ENCODE data around the gene C6orf89. TPM values are rescaled to one million over a fixed set of nuclear protein-coding genes. Genes with fewer than 3 reads are reported as not detected.

C6orf89 gene
- total RNA-seq, 2 experiments from 2014 or later: 47.5 to 58.1 TPM

GRCh38 chr6:36920546-36920945 is 34.8 kb downstream of the C6orf89 start:
- H3K27ac Mint-ChIP-seq: no peak overlapping the region
- H3K9me3 Mint-ChIP-seq: no peaks in the 10 kb centered on the region
- H3K36me3 Mint-ChIP-seq (ENCODE audit: low read depth): peaks cover 57% of the 10 kb centered on the region
- peaks cover 44% of the 10 kb centered on the region for H3K4me1 Mint-ChIP-seq
- POLR2A ChIA-PET: no interaction called here
- H3K27me3 Mint-ChIP-seq: no peaks in the 10 kb centered on the region
- H3K4me3 Mint-ChIP-seq: no peak overlapping the region
- CTCF ChIA-PET: no interaction called here
- no peak for DNase-seq

DNA sequence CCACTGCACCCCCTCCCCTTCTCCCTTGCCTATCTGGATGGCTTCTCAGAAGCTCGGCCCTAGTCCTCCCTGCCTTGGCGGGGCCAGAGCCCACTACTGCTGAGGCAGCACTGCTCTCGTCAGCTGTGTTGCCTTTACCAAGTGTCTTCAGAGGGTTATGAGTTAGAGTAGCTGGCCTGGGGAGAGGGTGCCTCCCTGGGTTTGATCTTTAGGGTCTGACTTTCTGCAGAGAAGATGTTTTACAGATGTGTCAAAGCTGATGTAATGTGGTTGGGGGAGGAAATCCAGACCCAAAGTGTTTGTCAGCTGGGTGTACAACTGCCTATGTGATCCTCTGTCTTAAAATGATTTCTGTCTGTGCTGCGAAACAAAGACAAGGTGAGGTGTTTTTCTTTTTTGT is 38.4 kb downstream of the C6orf89 start:
- H3K36me3 Mint-ChIP-seq (ENCODE audit: low read depth): peaks cover 41% of the 10 kb centered on the region
- DNase-seq: peak; percentile 39
- H3K27ac Mint-ChIP-seq: peak overlapping the region; percentile 81
- no peak overlapping the region for H3K4me3 Mint-ChIP-seq
- peaks cover 47% of the 10 kb centered on the region for H3K4me1 Mint-ChIP-seq
- POLR2A ChIA-PET: no interaction called here
- no peaks in the 10 kb centered on the region for H3K27me3 Mint-ChIP-seq
- H3K9me3 Mint-ChIP-seq: no peaks in the 10 kb centered on the region
- CTCF ChIA-PET: interaction anchor here (1.2 kb wide), 1 partner anchor 10 kb away, joined by 3 read pairs; no protein-coding TSS in a partner anchor

DNA sequence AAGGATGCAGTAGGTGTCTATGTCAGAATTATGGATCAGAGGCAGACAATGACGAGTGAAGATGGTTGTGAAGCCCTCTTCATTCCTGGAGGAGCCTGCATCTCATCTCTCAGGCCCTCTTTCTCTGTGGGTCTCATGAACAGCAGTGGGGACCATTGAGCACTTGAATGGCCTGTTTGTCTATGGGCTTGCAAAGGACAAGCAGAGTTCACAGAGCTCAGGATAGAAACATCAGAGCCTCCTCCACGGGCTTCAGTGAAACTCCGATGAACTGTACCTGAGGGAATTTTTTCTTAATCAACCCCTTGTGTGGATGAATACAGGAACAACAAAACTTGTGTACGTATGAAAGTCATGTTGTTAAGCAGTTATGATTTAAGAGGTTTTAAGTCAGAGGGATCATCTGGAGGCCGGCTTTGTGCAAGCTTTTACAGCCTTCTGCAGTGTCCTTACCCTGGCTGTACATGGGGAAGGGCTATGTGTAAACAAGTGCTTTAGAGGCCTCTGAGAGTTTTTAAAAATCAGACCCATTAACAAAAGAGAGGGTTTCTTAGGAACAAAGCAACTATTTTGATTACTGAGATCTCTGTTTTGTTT is 39.1 kb downstream of the C6orf89 start:
- ChIA-PET POLR2A (no interaction called here), CTCF (interaction anchor here (1.1 to 2.1 kb wide), 3 partner anchors 9 to 77 kb away, joined by 3 to 6 read pairs (median 3); no protein-coding TSS in a partner anchor)
- DNase-seq: no peak

DNA sequence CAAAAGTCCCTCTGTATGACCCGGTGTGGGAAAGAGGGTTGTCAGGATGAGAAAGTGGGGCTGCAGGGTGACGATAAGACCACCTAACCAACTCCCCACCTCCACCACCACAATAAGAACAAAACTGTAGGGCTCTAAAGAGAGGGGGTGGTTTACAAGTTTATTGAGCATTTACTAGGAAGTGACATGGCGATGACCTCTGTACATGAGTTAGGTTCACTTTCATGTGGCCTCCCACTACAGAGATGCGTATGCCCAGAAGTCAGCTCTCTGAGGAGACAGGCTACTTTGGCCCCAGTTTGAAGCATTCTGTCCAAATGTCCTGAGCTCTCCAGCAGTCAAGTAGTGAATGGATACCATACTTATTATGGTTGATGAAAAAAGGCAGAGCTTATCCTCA is 40.1 kb downstream of the C6orf89 start:
- CTCF ChIA-PET: interaction anchor here (1.0 to 2.1 kb wide), 5 partner anchors 10 to 310 kb away, joined by 3 to 6 read pairs (median 4); no protein-coding TSS in a partner anchor
- Mint-ChIP-seq H3K4me1 (peaks cover 45% of the 10 kb centered on the region), H3K36me3 (ENCODE audit: low read depth) (peaks cover 29% of the 10 kb centered on the region), H3K27me3 (no peaks in the 10 kb centered on the region), H3K27ac (no peak overlapping the region), H3K4me3 (no peak overlapping the region), H3K9me3 (no peaks in the 10 kb centered on the region)
- DNase-seq: no peak
- POLR2A ChIA-PET: no interaction called here

More for the DNA sequence above, 39.1 kb downstream of the C6orf89 start:
- Mint-ChIP-seq H3K4me3 (no peak overlapping the region), H3K9me3 (no peaks in the 10 kb centered on the region), H3K27me3 (no peaks in the 10 kb centered on the region), H3K27ac (peak overlapping the region; percentile 10), H3K4me1 (peaks cover 45% of the 10 kb centered on the region), H3K36me3 (ENCODE audit: low read depth) (peaks cover 34% of the 10 kb centered on the region)

DNA sequence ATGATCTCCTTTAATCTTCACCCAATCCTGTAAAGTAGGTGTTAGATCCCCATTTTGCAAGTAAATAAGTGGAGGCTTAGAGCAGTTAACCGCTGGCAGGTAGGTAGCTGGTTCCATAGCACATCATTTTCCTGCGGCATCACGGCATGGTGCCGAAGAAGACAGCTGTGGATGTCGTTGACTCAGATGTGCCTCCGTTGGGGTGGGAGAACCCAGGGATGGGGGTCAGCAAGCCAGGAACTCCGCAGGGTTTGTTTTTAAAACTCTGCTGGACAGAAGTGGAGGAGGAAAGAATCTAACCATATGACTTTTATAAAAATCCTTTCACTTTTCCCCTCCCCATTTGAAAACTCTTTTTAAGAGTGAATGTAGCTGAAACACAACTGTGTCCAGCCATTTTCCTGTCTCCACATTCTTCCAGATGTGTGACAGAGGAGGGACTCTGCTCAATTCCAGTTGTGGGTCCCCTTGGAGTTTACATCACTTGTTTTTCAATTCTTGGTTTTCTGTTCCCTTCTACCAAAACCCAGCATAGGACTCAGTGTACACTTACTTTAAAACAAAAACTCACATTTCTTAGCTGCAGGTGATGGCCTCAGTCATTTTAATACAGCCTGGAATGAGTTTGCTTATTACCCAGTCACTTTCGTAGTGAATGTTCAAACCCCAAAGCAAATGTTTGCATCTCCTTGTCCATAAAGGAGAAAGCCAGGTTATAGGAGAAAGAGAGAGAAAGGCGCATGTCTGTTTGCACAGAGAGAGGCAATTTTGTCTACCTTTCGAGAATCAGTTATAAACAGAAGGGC is 41.2 kb downstream of the C6orf89 start:
- no peak overlapping the region for H3K27ac Mint-ChIP-seq
- CTCF ChIA-PET: interaction anchor here (0.6 to 2.1 kb wide), 5 partner anchors 12 to 167 kb away, joined by 3 to 6 read pairs (median 3); no protein-coding TSS in a partner anchor
- no peak overlapping the region for H3K4me3 Mint-ChIP-seq
- H3K9me3 Mint-ChIP-seq: no peaks in the 10 kb centered on the region
- H3K4me1 Mint-ChIP-seq: peaks cover 45% of the 10 kb centered on the region
- H3K36me3 Mint-ChIP-seq (ENCODE audit: low read depth): peaks cover 23% of the 10 kb centered on the region
- no peaks in the 10 kb centered on the region for H3K27me3 Mint-ChIP-seq
- no peak for DNase-seq
- POLR2A ChIA-PET: no interaction called here

DNA sequence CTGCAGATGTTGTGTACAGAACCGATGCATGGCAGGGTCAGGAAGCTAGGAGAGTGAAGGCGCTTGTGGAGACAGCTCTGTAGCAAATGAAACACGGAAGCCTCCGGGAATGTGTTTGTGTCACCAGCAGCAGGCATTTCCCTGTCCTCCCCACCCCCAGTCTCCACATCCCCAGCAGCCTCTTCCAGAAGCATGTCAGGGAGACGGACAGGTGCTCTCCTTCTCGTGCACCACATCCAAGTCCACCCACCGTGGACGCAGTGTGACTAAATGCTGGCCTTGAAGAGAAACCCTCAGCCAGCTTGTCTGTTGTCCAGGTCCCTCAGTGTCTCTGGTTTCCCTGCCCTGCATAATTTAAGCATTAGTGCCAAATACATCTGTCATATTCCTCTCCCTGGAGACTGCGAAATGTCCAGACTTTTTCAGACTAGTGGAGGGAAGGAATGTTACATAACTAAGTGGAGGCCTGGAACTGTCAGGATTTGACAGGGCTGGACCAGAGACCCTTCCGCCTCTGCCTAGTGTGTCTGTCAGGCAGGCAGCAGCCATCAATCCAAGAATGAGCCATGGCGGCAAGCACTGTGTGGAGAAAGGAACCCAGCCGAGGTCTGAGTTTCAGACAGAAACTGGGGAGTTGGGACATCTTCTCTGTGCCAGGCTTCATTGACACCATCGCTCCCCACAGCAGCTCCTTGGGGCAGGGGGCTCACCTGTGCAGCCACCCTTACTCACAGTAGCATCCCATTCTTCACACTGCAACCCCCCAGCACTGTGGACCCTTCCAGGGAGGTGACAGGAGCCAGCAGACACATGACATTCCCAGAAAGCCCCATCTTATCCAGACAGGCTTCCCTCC is 42.2 kb downstream of the C6orf89 start:
- Mint-ChIP-seq H3K27me3 (no peaks in the 10 kb centered on the region), H3K9me3 (no peaks in the 10 kb centered on the region), H3K36me3 (ENCODE audit: low read depth) (peaks cover 17% of the 10 kb centered on the region), H3K4me1 (peaks cover 42% of the 10 kb centered on the region), H3K4me3 (no peak overlapping the region), H3K27ac (no peak overlapping the region)
- DNase-seq: no peak
- CTCF ChIA-PET: interaction anchor here (0.6 to 1.4 kb wide), 3 partner anchors 14 to 168 kb away, joined by 3 read pairs; no protein-coding TSS in a partner anchor
- POLR2A ChIA-PET: no interaction called here

GRCh38 chr6:36928547-36928918 is 42.8 kb downstream of the C6orf89 start:
- POLR2A ChIA-PET: no interaction called here
- no peak for DNase-seq
- H3K27ac Mint-ChIP-seq: no peak overlapping the region
- CTCF ChIA-PET: interaction anchor here (1.1 kb wide), 1 partner anchor 15 kb away, joined by 3 read pairs; no protein-coding TSS in a partner anchor
- H3K4me1 Mint-ChIP-seq: peaks cover 38% of the 10 kb centered on the region
- H3K27me3 Mint-ChIP-seq: no peaks in the 10 kb centered on the region
- H3K36me3 Mint-ChIP-seq (ENCODE audit: low read depth): peaks cover 14% of the 10 kb centered on the region
- no peak overlapping the region for H3K4me3 Mint-ChIP-seq
- H3K9me3 Mint-ChIP-seq: no peaks in the 10 kb centered on the region

DNA sequence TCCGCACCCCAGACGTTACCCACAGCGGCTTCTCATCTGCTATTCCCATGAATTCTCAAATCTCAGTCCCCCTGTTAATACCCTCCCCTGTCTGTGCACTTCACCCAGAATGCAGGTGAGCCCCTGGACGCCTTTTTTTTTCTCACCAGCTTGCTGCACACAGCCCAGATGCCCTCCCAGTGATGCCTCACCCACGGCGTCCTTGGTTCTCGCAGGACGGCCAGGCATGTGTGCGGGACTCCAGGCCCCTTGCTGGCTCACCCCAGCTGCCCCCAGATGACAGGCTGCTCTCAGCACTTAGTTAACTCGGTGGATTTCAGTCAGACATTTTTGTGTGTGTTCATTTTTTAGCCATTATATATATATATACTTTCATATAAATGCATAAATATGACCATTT is 43.4 kb downstream of the C6orf89 start:
- no peak overlapping the region for H3K4me3 Mint-ChIP-seq
- CTCF ChIA-PET: interaction anchor here (1.1 kb wide), 1 partner anchor 16 kb away, joined by 3 read pairs; no protein-coding TSS in a partner anchor
- H3K4me1 Mint-ChIP-seq: peaks cover 36% of the 10 kb centered on the region

DNA sequence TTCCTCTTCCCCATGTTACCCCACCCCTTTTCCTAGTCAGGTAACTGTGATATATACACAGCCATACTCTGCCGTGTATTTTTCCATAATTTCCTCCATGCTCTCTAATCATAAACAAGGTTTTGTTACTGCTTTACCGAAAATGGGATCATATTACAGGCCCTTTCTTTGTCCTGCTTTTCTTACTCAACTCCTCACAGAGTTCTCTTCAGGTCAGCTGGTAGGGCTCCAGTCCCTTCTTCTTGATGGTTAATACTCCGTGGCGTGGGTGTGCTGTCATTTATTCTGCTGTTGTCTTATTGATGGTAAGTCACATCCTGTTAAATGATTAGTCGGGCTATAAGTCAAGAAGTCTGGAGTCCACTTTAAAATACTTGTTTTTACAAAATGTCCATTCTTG is 43.9 kb downstream of the C6orf89 start:
- POLR2A ChIA-PET: no interaction called here
- DNase-seq: no peak
- H3K27me3 Mint-ChIP-seq: no peaks in the 10 kb centered on the region
- H3K27ac Mint-ChIP-seq: no peak overlapping the region
- peaks cover 10% of the 10 kb centered on the region for H3K36me3 Mint-ChIP-seq (ENCODE audit: low read depth)
- no peak overlapping the region for H3K4me3 Mint-ChIP-seq
- CTCF ChIA-PET: no interaction called here
- H3K9me3 Mint-ChIP-seq: no peaks in the 10 kb centered on the region
- peaks cover 31% of the 10 kb centered on the region for H3K4me1 Mint-ChIP-seq

More for the DNA sequence above, 43.4 kb downstream of the C6orf89 start:
- H3K36me3 Mint-ChIP-seq (ENCODE audit: low read depth): peaks cover 12% of the 10 kb centered on the region
- no peak overlapping the region for H3K27ac Mint-ChIP-seq
- POLR2A ChIA-PET: no interaction called here
- no peaks in the 10 kb centered on the region for H3K9me3 Mint-ChIP-seq
- no peak for DNase-seq
- H3K27me3 Mint-ChIP-seq: no peaks in the 10 kb centered on the region

DNA sequence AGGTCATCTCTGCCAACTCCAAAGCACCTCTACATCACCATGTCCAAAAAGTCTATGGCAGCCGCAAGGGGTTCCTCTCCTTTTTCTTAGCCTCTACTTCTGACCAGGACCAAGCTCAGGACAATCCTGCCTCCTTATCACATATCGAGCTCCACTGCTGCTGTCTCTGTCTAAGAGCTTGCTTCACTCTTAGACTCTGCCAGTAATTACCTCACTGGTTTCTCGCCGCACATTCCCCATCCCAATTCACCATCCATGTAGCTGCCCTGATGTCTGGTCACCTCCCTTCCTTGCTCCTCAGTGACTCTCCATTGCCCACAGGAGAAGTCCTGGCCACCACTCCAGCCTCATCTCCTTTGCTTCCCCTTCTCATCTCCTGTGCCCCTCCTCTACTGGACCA is 44.7 kb downstream of the C6orf89 start:
- peaks cover 2% of the 10 kb centered on the region for H3K27me3 Mint-ChIP-seq
- DNase-seq: no peak
- peaks cover 7% of the 10 kb centered on the region for H3K36me3 Mint-ChIP-seq (ENCODE audit: low read depth)
- no peak overlapping the region for H3K27ac Mint-ChIP-seq
- no peak overlapping the region for H3K4me3 Mint-ChIP-seq
- ChIA-PET POLR2A (no interaction called here), CTCF (interaction anchor here (1.1 kb wide), 1 partner anchor 87 kb away, joined by 3 read pairs; no protein-coding TSS in a partner anchor)
- no peaks in the 10 kb centered on the region for H3K9me3 Mint-ChIP-seq
- peaks cover 27% of the 10 kb centered on the region for H3K4me1 Mint-ChIP-seq

GRCh38 chr6:36933102-36933501 is 47.4 kb downstream of the C6orf89 start:
- DNase-seq: no peak
- ChIA-PET CTCF (interaction anchor here (0.7 kb wide), 1 partner anchor 586 kb away, joined by 3 read pairs; no protein-coding TSS in a partner anchor), POLR2A (no interaction called here)
- peaks cover 21% of the 10 kb centered on the region for H3K4me1 Mint-ChIP-seq
- no peaks in the 10 kb centered on the region for H3K36me3 Mint-ChIP-seq (ENCODE audit: low read depth)
- peaks cover 4% of the 10 kb centered on the region for H3K27me3 Mint-ChIP-seq
- H3K27ac Mint-ChIP-seq: no peak overlapping the region
- no peak overlapping the region for H3K4me3 Mint-ChIP-seq
- no peaks in the 10 kb centered on the region for H3K9me3 Mint-ChIP-seq

DNA sequence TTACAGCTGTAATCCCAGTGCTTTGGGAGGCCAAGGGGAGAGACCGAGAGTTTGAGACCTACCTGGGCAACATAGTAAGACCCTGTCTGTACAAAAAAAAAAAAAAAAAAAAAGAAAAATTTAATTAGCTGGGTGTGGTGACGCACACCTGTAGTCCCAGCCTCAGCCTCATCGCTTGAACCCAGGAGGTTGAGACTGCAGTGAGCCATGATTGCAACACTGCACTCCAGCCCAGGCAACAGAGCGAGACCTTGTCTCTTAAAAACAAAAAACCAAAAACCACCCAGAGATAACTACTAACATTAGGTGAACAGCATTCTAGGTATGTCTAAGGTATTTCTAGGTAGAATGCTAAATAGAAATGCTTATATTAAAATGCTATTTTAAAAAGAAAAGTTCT is 47.8 kb downstream of the C6orf89 start:
- no peak overlapping the region for H3K27ac Mint-ChIP-seq

More for the DNA sequence above, 47.8 kb downstream of the C6orf89 start:
- DNase-seq: no peak
- H3K27me3 Mint-ChIP-seq: peaks cover 4% of the 10 kb centered on the region
- POLR2A ChIA-PET: no interaction called here
- H3K4me1 Mint-ChIP-seq: peaks cover 21% of the 10 kb centered on the region
- H3K36me3 Mint-ChIP-seq (ENCODE audit: low read depth): no peaks in the 10 kb centered on the region
- no peaks in the 10 kb centered on the region for H3K9me3 Mint-ChIP-seq
- no peak overlapping the region for H3K4me3 Mint-ChIP-seq
- CTCF ChIA-PET: interaction anchor here (0.7 kb wide), 1 partner anchor 586 kb away, joined by 3 read pairs; no protein-coding TSS in a partner anchor

Measured in activated CD4-positive, alpha-beta T cell treated with anti-CD3 and anti-CD28 coated beads, Interleukin-2, amount 10 ng/mL, durations not matched to agents 7 days and 5 days (primary cell).